ENCODE measurements around the gene MAML2.

The MAML2 gene

GRCh38 chr11:96211436-96211835, 131.6 kb downstream of the MAML2 start:
- Histone ChIP-seq H3K4me3 (ENCODE audit: insufficient read depth in 1 of 2, low read depth in 1 of 2, low read length in 2 of 2) (no peak overlapping the region), H2BK15ac (ENCODE audit: low read depth, poor library complexity, severe bottlenecking) (no peak overlapping the region)

GRCh38 chr11:96207459-96208449, 135.2 kb downstream of the MAML2 start:
- Histone ChIP-seq H2BK5ac (ENCODE audit: low read depth, low read length, poor library complexity, severe bottlenecking) (no peak overlapping the region), H4K91ac (ENCODE audit: low read length) (peak overlapping the region; percentile 2), H2AK5ac (ENCODE audit: low read length, severe bottlenecking) (no peak overlapping the region), H3K4me3 (ENCODE audit: insufficient read depth in 1 of 2, low read depth in 1 of 2, low read length in 2 of 2) (no peak overlapping the region), H3K18ac (ENCODE audit: low read depth in 1 of 2, low read length in 2 of 2) (peak overlapping the region in 1 of 2 experiments; percentile 87), H3K27me3 (ENCODE audit: control insufficient read depth in 1 of 2, insufficient read depth in 1 of 2, low read length in 2 of 2) (no peaks in the 10 kb centered on the region), H3K79me1 (replicated peaks; ENCODE audit: low read length, poor library complexity, severe bottlenecking) (peaks cover 5% of the 10 kb centered on the region), H3K36me3 (ENCODE audit: control insufficient read depth in 1 of 2, insufficient read depth in 2 of 2, low read depth in 1 of 2, low read length in 2 of 2) (peaks cover 0 to 3% of the 10 kb centered on the region in 2 experiments), H2BK120ac (ENCODE audit: low read depth, low read length) (no peak overlapping the region), H2BK12ac (ENCODE audit: low read length in 2 of 2) (peak overlapping the region; percentile 6 to 29), H3K4ac (ENCODE audit: low read depth in 1 of 2, low read length in 2 of 2) (peak overlapping the region in 1 of 2 experiments; percentile 75), H3K23ac (ENCODE audit: low read length in 2 of 2) (no peak overlapping the region), H3K4me1 (ENCODE audit: control insufficient read depth, insufficient read depth, low read depth, low read length) (peaks cover 5% of the 10 kb centered on the region), H2AFZ (ENCODE audit: low read depth, low read length) (no peak overlapping the region), H3K4me2 (ENCODE audit: low read length, poor library complexity, severe bottlenecking) (no peak overlapping the region), H3K27ac (ENCODE audit: low read length, poor library complexity, severe bottlenecking) (no peak overlapping the region), H3K9ac (ENCODE audit: low read length) (no peak overlapping the region), H4K8ac (ENCODE audit: low read length) (no peak overlapping the region), H3K14ac (ENCODE audit: low read length in 2 of 2) (no peak overlapping the region), H2BK15ac (ENCODE audit: low read depth, poor library complexity, severe bottlenecking) (no peak overlapping the region), H3K9me3 (ENCODE audit: control insufficient read depth, low read length) (no peaks in the 10 kb centered on the region)
- WGBS = 40% methylated on average over 1 of the region's 5 CpGs
- peak; percentile 82 for DNase-seq

More at GRCh38 chr11:96211436-96211835, 131.6 kb downstream of the MAML2 start:
- H2AFZ ChIP-seq (ENCODE audit: low read depth, low read length) = no peak overlapping the region
- WGBS = 38% methylated on average over 1 of the region's 2 CpGs
- H3K4me1 ChIP-seq (ENCODE audit: control insufficient read depth, insufficient read depth, low read depth, low read length) = peaks cover 4% of the 10 kb centered on the region
- no peak for DNase-seq
- H4K8ac ChIP-seq (ENCODE audit: low read length) = no peak overlapping the region
- peak overlapping the region; percentile 34 for H2BK120ac ChIP-seq (ENCODE audit: low read depth, low read length)
- H3K18ac ChIP-seq (ENCODE audit: low read depth in 1 of 2, low read length in 2 of 2) = peak overlapping the region; percentile 70 to 75
- peaks cover 0 to 3% of the 10 kb centered on the region in 2 experiments for H3K36me3 ChIP-seq (ENCODE audit: control insufficient read depth in 1 of 2, insufficient read depth in 2 of 2, low read depth in 1 of 2, low read length in 2 of 2)
- peaks cover 5% of the 10 kb centered on the region for H3K79me1 ChIP-seq (replicated peaks; ENCODE audit: low read length, poor library complexity, severe bottlenecking)
- H3K4me2 ChIP-seq (ENCODE audit: low read length, poor library complexity, severe bottlenecking) = no peak overlapping the region
- no peak overlapping the region for H2BK12ac ChIP-seq (ENCODE audit: low read length in 2 of 2)
- H3K14ac ChIP-seq (ENCODE audit: low read length in 2 of 2) = no peak overlapping the region
- no peak overlapping the region for H3K27ac ChIP-seq (ENCODE audit: low read length, poor library complexity, severe bottlenecking)
- H3K9me3 ChIP-seq (ENCODE audit: control insufficient read depth, low read length) = no peaks in the 10 kb centered on the region
- H3K23ac ChIP-seq (ENCODE audit: low read length in 2 of 2) = no peak overlapping the region
- H3K9ac ChIP-seq (ENCODE audit: low read length) = no peak overlapping the region
- no peak overlapping the region for H4K91ac ChIP-seq (ENCODE audit: low read length)
- no peak overlapping the region for H2BK5ac ChIP-seq (ENCODE audit: low read depth, low read length, poor library complexity, severe bottlenecking)
- peak overlapping the region in 1 of 2 experiments; percentile 80 for H3K4ac ChIP-seq (ENCODE audit: low read depth in 1 of 2, low read length in 2 of 2)
- peak overlapping the region; percentile 29 for H2AK5ac ChIP-seq (ENCODE audit: low read length, severe bottlenecking)
- no peaks in the 10 kb centered on the region for H3K27me3 ChIP-seq (ENCODE audit: control insufficient read depth in 1 of 2, insufficient read depth in 1 of 2, low read length in 2 of 2)

- no peak overlapping the region for H2AFZ ChIP-seq (ENCODE audit: low read depth, low read length)
- H3K23ac ChIP-seq (ENCODE audit: low read length in 2 of 2) = no peak overlapping the region
- peaks cover 5% of the 10 kb centered on the region for H3K79me1 ChIP-seq (replicated peaks; ENCODE audit: low read length, poor library complexity, severe bottlenecking)
- H2BK15ac ChIP-seq (ENCODE audit: low read depth, poor library complexity, severe bottlenecking) = no peak overlapping the region
- H3K9ac ChIP-seq (ENCODE audit: low read length) = no peak overlapping the region
- H3K4me3 ChIP-seq (ENCODE audit: insufficient read depth in 1 of 2, low read depth in 1 of 2, low read length in 2 of 2) = no peak overlapping the region
- H2BK120ac ChIP-seq (ENCODE audit: low read depth, low read length) = no peak overlapping the region
- H4K91ac ChIP-seq (ENCODE audit: low read length) = no peak overlapping the region
- WGBS = 100% methylated on average over 2 of the region's 2 CpGs
- no peak overlapping the region for H2BK5ac ChIP-seq (ENCODE audit: low read depth, low read length, poor library complexity, severe bottlenecking)
- H3K36me3 ChIP-seq (ENCODE audit: control insufficient read depth in 1 of 2, insufficient read depth in 2 of 2, low read depth in 1 of 2, low read length in 2 of 2) = peaks cover 0 to 3% of the 10 kb centered on the region in 2 experiments
- no peak overlapping the region for H4K8ac ChIP-seq (ENCODE audit: low read length)
- no peak for DNase-seq
- H2BK12ac ChIP-seq (ENCODE audit: low read length in 2 of 2) = no peak overlapping the region
- peaks cover 5% of the 10 kb centered on the region for H3K4me1 ChIP-seq (ENCODE audit: control insufficient read depth, insufficient read depth, low read depth, low read length)
- H3K4ac ChIP-seq (ENCODE audit: low read depth in 1 of 2, low read length in 2 of 2) = peak overlapping the region in 1 of 2 experiments; percentile 69
- H3K14ac ChIP-seq (ENCODE audit: low read length in 2 of 2) = no peak overlapping the region
- no peak overlapping the region for H3K18ac ChIP-seq (ENCODE audit: low read depth in 1 of 2, low read length in 2 of 2)
- H3K4me2 ChIP-seq (ENCODE audit: low read length, poor library complexity, severe bottlenecking) = no peak overlapping the region
- no peaks in the 10 kb centered on the region for H3K9me3 ChIP-seq (ENCODE audit: control insufficient read depth, low read length)
- no peak overlapping the region for H3K27ac ChIP-seq (ENCODE audit: low read length, poor library complexity, severe bottlenecking)
- H2AK5ac ChIP-seq (ENCODE audit: low read length, severe bottlenecking) = no peak overlapping the region
- no peaks in the 10 kb centered on the region for H3K27me3 ChIP-seq (ENCODE audit: control insufficient read depth in 1 of 2, insufficient read depth in 1 of 2, low read length in 2 of 2)
These were observed 136.0 kb downstream of the MAML2 start for GRCh38 chr11:96206955-96207354.

DNA sequence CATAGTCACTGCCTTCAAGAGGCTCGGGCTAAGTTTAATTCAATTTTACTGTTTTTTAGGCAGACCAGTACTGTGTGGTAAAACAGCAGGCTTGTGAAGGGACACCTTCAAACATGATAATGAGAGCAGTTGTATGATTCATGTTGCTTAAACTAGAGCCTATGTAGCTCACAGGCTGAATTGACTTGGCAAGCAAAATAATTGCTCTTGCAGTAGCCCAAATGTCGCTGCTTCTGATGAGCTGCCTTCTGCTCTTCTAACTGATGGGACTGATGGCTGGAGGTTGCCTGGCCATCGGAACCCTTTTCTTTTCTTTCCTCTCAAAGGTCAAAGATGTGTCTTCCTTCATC, 137.6 kb downstream of the MAML2 start:
- H2AK5ac ChIP-seq (ENCODE audit: low read length, severe bottlenecking) = no peak overlapping the region
- H3K4me1 ChIP-seq (ENCODE audit: control insufficient read depth, insufficient read depth, low read depth, low read length) = peaks cover 5% of the 10 kb centered on the region
- no peak overlapping the region for H3K14ac ChIP-seq (ENCODE audit: low read length in 2 of 2)
- H2BK15ac ChIP-seq (ENCODE audit: low read depth, poor library complexity, severe bottlenecking) = no peak overlapping the region
- H3K27me3 ChIP-seq (ENCODE audit: control insufficient read depth in 1 of 2, insufficient read depth in 1 of 2, low read length in 2 of 2) = no peaks in the 10 kb centered on the region
- H3K18ac ChIP-seq (ENCODE audit: low read depth in 1 of 2, low read length in 2 of 2) = no peak overlapping the region
- no peak for DNase-seq
- no peak overlapping the region for H3K4me3 ChIP-seq (ENCODE audit: insufficient read depth in 1 of 2, low read depth in 1 of 2, low read length in 2 of 2)
- no peak overlapping the region for H3K4ac ChIP-seq (ENCODE audit: low read depth in 1 of 2, low read length in 2 of 2)
- no peak overlapping the region for H3K23ac ChIP-seq (ENCODE audit: low read length in 2 of 2)
- H3K9me3 ChIP-seq (ENCODE audit: control insufficient read depth, low read length) = no peaks in the 10 kb centered on the region
- no peak overlapping the region for H2AFZ ChIP-seq (ENCODE audit: low read depth, low read length)
- peaks cover 0 to 3% of the 10 kb centered on the region in 2 experiments for H3K36me3 ChIP-seq (ENCODE audit: control insufficient read depth in 1 of 2, insufficient read depth in 2 of 2, low read depth in 1 of 2, low read length in 2 of 2)
- no peak overlapping the region for H4K91ac ChIP-seq (ENCODE audit: low read length)
- H3K79me1 ChIP-seq (replicated peaks; ENCODE audit: low read length, poor library complexity, severe bottlenecking) = peaks cover 3% of the 10 kb centered on the region
- no peak overlapping the region for H2BK120ac ChIP-seq (ENCODE audit: low read depth, low read length)
- no peak overlapping the region for H4K8ac ChIP-seq (ENCODE audit: low read length)
- 96% methylated on average over 3 of the region's 3 CpGs for WGBS
- H2BK5ac ChIP-seq (ENCODE audit: low read depth, low read length, poor library complexity, severe bottlenecking) = no peak overlapping the region
- no peak overlapping the region for H3K27ac ChIP-seq (ENCODE audit: low read length, poor library complexity, severe bottlenecking)
- peak overlapping the region in 1 of 2 experiments; percentile 76 for H2BK12ac ChIP-seq (ENCODE audit: low read length in 2 of 2)
- H3K9ac ChIP-seq (ENCODE audit: low read length) = no peak overlapping the region
- H3K4me2 ChIP-seq (ENCODE audit: low read length, poor library complexity, severe bottlenecking) = no peak overlapping the region

Measured in mesenchymal stem cell (in vitro differentiated cells and primary cell).